GM12878 (cell line): ENCODE results near the gene PTPRF. TPM values are rescaled to one million over a fixed set of nuclear protein-coding genes. Genes with fewer than 3 reads are reported as not detected.

Source experiments
- BACH1 ChIP-seq: fragments of 450-650 bp; IDR thresholded peaks from 2 replicates; pipeline ENCODE4 v1.6.1; 2017; ENCODE audit warnings: mild to moderate bottlenecking, borderline replicate concordance
- CHD2 ChIP-seq: IDR thresholded peaks from 2 replicates; pipeline ENCODE4 v1.6.1; 2011; ENCODE audit warnings: low read depth, low read length, improper control_type of control experiment, borderline replicate concordance
- CREB1 ChIP-seq: IDR thresholded peaks from 2 replicates; pipeline ENCODE4 v1.6.1; 2012; ENCODE audit warnings: low read depth, mild to moderate bottlenecking, inconsistent platforms
- IRF5 ChIP-seq: fragments of 450-650 bp; IDR thresholded peaks from 2 replicates; pipeline ENCODE4 v1.6.1; 2017; ENCODE audit warnings: borderline replicate concordance
- JUND ChIP-seq: IDR thresholded peaks from 2 replicates; pipeline ENCODE4 v1.6.1; 2012; ENCODE audit warnings: low read depth, mild to moderate bottlenecking, low read length, improper control_type of control experiment, moderate library complexity
- KAT2A ChIP-seq: conservative IDR thresholded peaks from 2 replicates; pipeline ENCODE4 v1.6.1; 2011; ENCODE audit warnings: low read depth, low read length; ENCODE audit not compliant: control insufficient read depth
- MTA3 ChIP-seq: IDR thresholded peaks from 2 replicates; pipeline ENCODE4 v1.6.1; 2012; ENCODE audit warnings: low read length, inconsistent platforms, borderline replicate concordance
- MYC ChIP-seq: IDR thresholded peaks from 2 replicates; pipeline ENCODE4 v1.6.1; 2011; ENCODE audit warnings: mild to moderate bottlenecking, low read length, moderate library complexity, inconsistent platforms; ENCODE audit not compliant: insufficient read depth, insufficient replicate concordance, insufficient read length, severe bottlenecking
- NRF1 ChIP-seq: conservative IDR thresholded peaks from 2 replicates; pipeline ENCODE4 v1.6.1; 2011; ENCODE audit warnings: mild to moderate bottlenecking, low read depth, low read length, improper control_type of control experiment
- PKNOX1 ChIP-seq: fragments of 450-650 bp; IDR thresholded peaks from 2 replicates; pipeline ENCODE4 v1.6.1; 2016; ENCODE audit warnings: mild to moderate bottlenecking
- POLR2AphosphoS2 ChIP-seq: IDR thresholded peaks from 2 replicates; pipeline ENCODE4 v1.6.1; 2011; ENCODE audit warnings: low read depth, mild to moderate bottlenecking, low read length, improper control_type of control experiment, moderate library complexity
- RBBP5 ChIP-seq: fragments of 200-600 bp; sonication (generic); conservative IDR thresholded peaks from 2 replicates; pipeline ENCODE4 v1.6.1; 2016
- REST ChIP-seq: IDR thresholded peaks from 2 replicates; pipeline ENCODE4 v1.6.1; 2012; ENCODE audit warnings: mild to moderate bottlenecking, low read depth, low read length
- SIX5 ChIP-seq: IDR thresholded peaks from 2 replicates; pipeline ENCODE4 v1.6.1; 2011; ENCODE audit warnings: mild to moderate bottlenecking, low read depth, low read length, moderate library complexity; ENCODE audit not compliant: severe bottlenecking
- STAT3 ChIP-seq: IDR thresholded peaks from 2 replicates; pipeline ENCODE4 v1.6.1; 2011; ENCODE audit warnings: low read depth, low read length, improper control_type of control experiment
- TARDBP ChIP-seq: IDR thresholded peaks from 2 replicates; pipeline ENCODE4 v1.6.1; 2016; ENCODE audit warnings: borderline replicate concordance
- TCF3 ChIP-seq: IDR thresholded peaks from 2 replicates; pipeline ENCODE4 v1.6.1; 2012; ENCODE audit warnings: low read depth, mild to moderate bottlenecking, low read length, borderline replicate concordance; ENCODE audit not compliant: insufficient read depth
- WRNIP1 ChIP-seq: IDR thresholded peaks from 2 replicates; pipeline ENCODE4 v1.6.1; 2011; ENCODE audit warnings: low read depth, low read length, improper control_type of control experiment, borderline replicate concordance
- polyA plus RNA-seq, 11 experiments: library from polyadenylated mRNA; depleted of rRNA in 4 of 11; unstranded in 6 of 11; stranded (reverse) in 5 of 11; fragments of >200 nt; fragmentation: Nextera tagmentation in 4 of 11; fragmentation: Illumina TruSeq in 1 of 11; extraction: Ambion mirVana in 4 of 11; extraction: Trizol in 1 of 11; gene quantifications; 1 replicate in 1 of 11; 2 replicates in 10 of 11; pipeline versions ENCODE4 v1.2.1 to v1.2.3, GENCODE V29; 2011 to 2016; ENCODE audit warnings: inconsistent platforms in 2 of 11, missing spikeins in 2 of 11, low read depth in 1 of 11
- total RNA-seq, 4 experiments: library from RNA; depleted of rRNA in 3 of 4; stranded (reverse); fragments of >200 nt in 3 of 4; fragmentation: Illumina TruSeq in 1 of 4; extraction: Trizol in 1 of 4; gene quantifications; 2 replicates each; pipeline versions ENCODE4 v1.2.1 to v1.2.3, GENCODE V29; 2013 to 2021
- TF ChIP-seq, protein P1 (sequence below): fragments of 450-650 bp; IDR thresholded peaks from 2 replicates; pipeline ENCODE4 v1.6.1; 2017; ENCODE audit warnings: mild to moderate bottlenecking, moderate library complexity

Gene PTPRF
- total and polyA plus RNA-seq, 10 of the 15 experiments (the other 5 are each of a cell fraction or from before 2014, with no cell fraction given), result 0.04 to 2.6 (median 0.32) TPM

DNA sequence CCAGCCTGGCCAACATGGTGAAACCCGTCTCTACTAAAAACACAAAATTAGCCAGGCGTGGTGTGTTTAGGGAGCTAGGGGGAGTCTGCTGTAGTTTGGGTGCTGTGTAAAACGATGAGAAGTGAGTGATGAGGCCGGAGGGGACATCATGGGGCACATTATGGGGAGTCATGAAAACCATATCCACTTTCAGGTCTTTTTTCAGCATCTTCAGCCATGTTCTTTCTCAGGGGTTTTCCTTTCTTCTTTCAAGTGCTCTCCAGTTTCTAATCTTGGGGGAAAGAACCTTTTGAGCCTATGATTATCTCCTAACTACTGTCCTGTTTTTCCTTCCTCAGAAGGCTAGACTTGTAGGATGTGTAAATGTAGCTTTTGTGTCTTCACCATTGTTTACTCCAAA, 133.7 kb downstream of the PTPRF start (continued):
- TF ChIP-seq, protein P1, sequence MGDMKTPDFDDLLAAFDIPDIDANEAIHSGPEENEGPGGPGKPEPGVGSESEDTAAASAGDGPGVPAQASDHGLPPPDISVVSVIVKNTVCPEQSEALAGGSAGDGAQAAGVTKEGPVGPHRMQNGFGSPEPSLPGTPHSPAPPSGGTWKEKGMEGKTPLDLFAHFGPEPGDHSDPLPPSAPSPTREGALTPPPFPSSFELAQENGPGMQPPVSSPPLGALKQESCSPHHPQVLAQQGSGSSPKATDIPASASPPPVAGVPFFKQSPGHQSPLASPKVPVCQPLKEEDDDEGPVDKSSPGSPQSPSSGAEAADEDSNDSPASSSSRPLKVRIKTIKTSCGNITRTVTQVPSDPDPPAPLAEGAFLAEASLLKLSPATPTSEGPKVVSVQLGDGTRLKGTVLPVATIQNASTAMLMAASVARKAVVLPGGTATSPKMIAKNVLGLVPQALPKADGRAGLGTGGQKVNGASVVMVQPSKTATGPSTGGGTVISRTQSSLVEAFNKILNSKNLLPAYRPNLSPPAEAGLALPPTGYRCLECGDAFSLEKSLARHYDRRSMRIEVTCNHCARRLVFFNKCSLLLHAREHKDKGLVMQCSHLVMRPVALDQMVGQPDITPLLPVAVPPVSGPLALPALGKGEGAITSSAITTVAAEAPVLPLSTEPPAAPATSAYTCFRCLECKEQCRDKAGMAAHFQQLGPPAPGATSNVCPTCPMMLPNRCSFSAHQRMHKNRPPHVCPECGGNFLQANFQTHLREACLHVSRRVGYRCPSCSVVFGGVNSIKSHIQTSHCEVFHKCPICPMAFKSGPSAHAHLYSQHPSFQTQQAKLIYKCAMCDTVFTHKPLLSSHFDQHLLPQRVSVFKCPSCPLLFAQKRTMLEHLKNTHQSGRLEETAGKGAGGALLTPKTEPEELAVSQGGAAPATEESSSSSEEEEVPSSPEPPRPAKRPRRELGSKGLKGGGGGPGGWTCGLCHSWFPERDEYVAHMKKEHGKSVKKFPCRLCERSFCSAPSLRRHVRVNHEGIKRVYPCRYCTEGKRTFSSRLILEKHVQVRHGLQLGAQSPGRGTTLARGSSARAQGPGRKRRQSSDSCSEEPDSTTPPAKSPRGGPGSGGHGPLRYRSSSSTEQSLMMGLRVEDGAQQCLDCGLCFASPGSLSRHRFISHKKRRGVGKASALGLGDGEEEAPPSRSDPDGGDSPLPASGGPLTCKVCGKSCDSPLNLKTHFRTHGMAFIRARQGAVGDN, result no peak
- TF ChIP-seq CREB1 (peak; percentile 46; the same call in 1 of the 2 replicates), TARDBP (no peak), IRF5 (no peak), TCF3 (no peak), WRNIP1 (no peak), BACH1 (0 out of 2 replicates have a peak, but pooled peaks have one; percentile 19), POLR2AphosphoS2 (no peak), JUND (no peak), SIX5 (no peak), MYC (no peak), PKNOX1 (no peak), NRF1 (no peak), REST (no peak), STAT3 (no peak), MTA3 (no peak), RBBP5 (no peak), KAT2A (no peak), CHD2 (no peak)
